Mesenchymal stem cell (in vitro differentiated cells and primary cell): Measurements from ENCODE around the gene PARP11.

ENCODE experiments used
- DNase-seq: peaks from one replicate; pipeline ENCODE4 v3.0.0-alpha.2; 2013
- H2AFZ ChIP-seq: one replicate; pipeline ENCODE4 v1.6.1; 2013; ENCODE audit warnings: low read depth, mild to moderate bottlenecking, control low read depth, inconsistent platforms, low read length, moderate library complexity
- H2AK5ac ChIP-seq: 2 replicates; pipeline ENCODE4 v1.6.1; 2013; ENCODE audit warnings: low read length, moderate library complexity, mild to moderate bottlenecking, inconsistent platforms; ENCODE audit not compliant: severe bottlenecking
- H2BK120ac ChIP-seq: one replicate; pipeline ENCODE4 v1.6.1; 2013; ENCODE audit warnings: low read depth, mild to moderate bottlenecking, inconsistent platforms, low read length, moderate library complexity
- H2BK12ac ChIP-seq, 2 experiments: one replicate each; pipeline ENCODE4 v1.6.1; 2013; ENCODE audit warnings: inconsistent platforms in 2 of 2, low read length in 2 of 2, mild to moderate bottlenecking in 2 of 2, moderate library complexity in 2 of 2, control low read depth in 1 of 2
- H2BK15ac ChIP-seq: one replicate; pipeline ENCODE4 v1.6.1; 2013; ENCODE audit warnings: mild to moderate bottlenecking, low read depth, inconsistent platforms; ENCODE audit not compliant: poor library complexity, severe bottlenecking
- H2BK5ac ChIP-seq: 2 replicates; pipeline ENCODE4 v1.6.1; 2013; ENCODE audit warnings: low read depth, mild to moderate bottlenecking, low read length, control low read depth, inconsistent platforms; ENCODE audit not compliant: poor library complexity, severe bottlenecking
- H3K14ac ChIP-seq, 2 experiments: one replicate each; pipeline ENCODE4 v1.6.1; 2013; ENCODE audit warnings: inconsistent platforms in 2 of 2, low read length in 2 of 2, control low read depth in 1 of 2, mild to moderate bottlenecking in 1 of 2, moderate library complexity in 1 of 2
- H3K18ac ChIP-seq, 2 experiments: one replicate each; pipeline ENCODE4 v1.6.1; 2013; ENCODE audit warnings: inconsistent platforms in 2 of 2, low read length in 2 of 2, control low read depth in 1 of 2, low read depth in 1 of 2, mild to moderate bottlenecking in 1 of 2
- H3K23ac ChIP-seq, 2 experiments: one replicate each; pipeline ENCODE4 v1.6.1; 2013; ENCODE audit warnings: inconsistent platforms in 2 of 2, low read length in 2 of 2, mild to moderate bottlenecking in 2 of 2, moderate library complexity in 2 of 2, control low read depth in 1 of 2
- H3K27ac ChIP-seq: 2 replicates; pipeline ENCODE4 v1.5.1; 2013; ENCODE audit warnings: mild to moderate bottlenecking, moderate library complexity, low read length, control low read depth, inconsistent platforms; ENCODE audit not compliant: poor library complexity, severe bottlenecking
- H3K27me3 ChIP-seq, 2 experiments: 2 replicates each; pipeline versions ENCODE4 v1.6.1 to v1.7.0; 2013; ENCODE audit warnings: low read length in 2 of 2, mild to moderate bottlenecking in 2 of 2, moderate library complexity in 2 of 2, control low read depth in 1 of 2, inconsistent platforms in 1 of 2; ENCODE audit not compliant: control insufficient read depth in 1 of 2, insufficient read depth in 1 of 2
- H3K36me3 ChIP-seq, 2 experiments: 2 replicates each; pipeline versions ENCODE4 v1.6.1 to v1.7.0; 2013; ENCODE audit warnings: low read length in 2 of 2, control low read depth in 1 of 2, inconsistent platforms in 1 of 2, low read depth in 1 of 2, mild to moderate bottlenecking in 1 of 2; ENCODE audit not compliant: insufficient read depth in 2 of 2, control insufficient read depth in 1 of 2
- H3K4ac ChIP-seq, 2 experiments: one replicate each; pipeline ENCODE4 v1.6.1; 2013; ENCODE audit warnings: inconsistent platforms in 2 of 2, low read length in 2 of 2, mild to moderate bottlenecking in 2 of 2, moderate library complexity in 2 of 2, control low read depth in 1 of 2, low read depth in 1 of 2
- H3K4me1 ChIP-seq: 2 replicates; pipeline ENCODE4 v1.6.1; 2013; ENCODE audit warnings: low read depth, low read length, control low read depth; ENCODE audit not compliant: control insufficient read depth, insufficient read depth
- H3K4me2 ChIP-seq: 2 replicates; pipeline ENCODE4 v1.6.1; 2013; ENCODE audit warnings: low read length, mild to moderate bottlenecking, inconsistent platforms; ENCODE audit not compliant: poor library complexity, severe bottlenecking
- H3K4me3 ChIP-seq, 2 experiments: 2 replicates each; pipeline versions ENCODE4 v1.5.1 to v1.7.0; 2013; ENCODE audit warnings: low read length in 2 of 2, mild to moderate bottlenecking in 2 of 2, control low read depth in 1 of 2, low read depth in 1 of 2; ENCODE audit not compliant: insufficient read depth in 1 of 2
- H3K79me1 ChIP-seq: replicated peaks from 2 replicates; pipeline ENCODE4 v1.6.1; 2013; ENCODE audit warnings: mild to moderate bottlenecking, control low read depth, low read length, inconsistent platforms; ENCODE audit not compliant: poor library complexity, severe bottlenecking
- H3K9ac ChIP-seq: 2 replicates; pipeline ENCODE4 v1.7.0; 2013; ENCODE audit warnings: mild to moderate bottlenecking, low read length, moderate library complexity
- H3K9me3 ChIP-seq: 2 replicates; pipeline ENCODE4 v1.7.0; 2013; ENCODE audit warnings: mild to moderate bottlenecking, low read length; ENCODE audit not compliant: control insufficient read depth
- H4K8ac ChIP-seq: one replicate; pipeline ENCODE4 v1.6.1; 2013; ENCODE audit warnings: inconsistent platforms, mild to moderate bottlenecking, low read length, moderate library complexity
- H4K91ac ChIP-seq: one replicate; pipeline ENCODE4 v1.6.1; 2013; ENCODE audit warnings: mild to moderate bottlenecking, low read length, inconsistent platforms
- WGBS: methylation state at CpG from one replicate; pipeline ENCODE4 v1.1.7; 2013; ENCODE audit warnings: mixed read lengths; 5-methylcytosine and 5-hydroxymethylcytosine counted together

Gene PARP11

DNA sequence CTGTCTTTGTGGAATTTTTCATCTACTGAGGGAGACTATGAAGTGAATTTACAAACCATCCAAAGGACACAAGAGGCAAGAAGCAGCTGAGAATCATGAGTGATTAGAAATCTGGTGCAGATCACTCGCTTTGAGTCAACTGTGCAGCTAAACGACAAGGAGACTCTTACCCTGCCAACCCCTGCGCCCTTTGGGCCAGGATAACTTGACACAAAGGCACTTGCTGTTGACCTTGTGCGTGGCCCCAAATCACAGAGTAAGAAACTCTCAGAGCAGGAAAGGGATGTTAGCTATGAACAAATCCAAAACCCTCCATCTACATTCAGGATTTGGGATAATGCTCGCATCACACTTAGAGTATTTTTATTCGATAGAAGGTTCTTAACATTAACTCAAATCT lies 11.5 kb upstream of the PARP11 start:
- Histone ChIP-seq H2AFZ (no peak overlapping the region), H2BK12ac (no peak overlapping the region), H4K8ac (no peak overlapping the region), H3K4me3 (peak overlapping the region in 1 of 2 experiments; percentile 84), H2BK120ac (no peak overlapping the region), H3K4ac (no peak overlapping the region), H2BK15ac (no peak overlapping the region), H3K4me1 (no peaks in the 10 kb centered on the region), H3K27ac (no peak overlapping the region), H3K23ac (no peak overlapping the region), H3K9ac (peak overlapping the region; percentile 91), H3K27me3 (peaks cover 13 to 14% of the 10 kb centered on the region in 2 experiments), H3K36me3 (no peaks in the 10 kb centered on the region), H3K4me2 (no peak overlapping the region), H4K91ac (no peak overlapping the region), H3K18ac (no peak overlapping the region), H2BK5ac (no peak overlapping the region), H3K9me3 (no peaks in the 10 kb centered on the region), H2AK5ac (no peak overlapping the region), H3K79me1 (no peaks in the 10 kb centered on the region), H3K14ac (no peak overlapping the region)
- 73% methylated on average over 4 of the region's 6 CpGs for WGBS
- DNase-seq, result no peak

DNA sequence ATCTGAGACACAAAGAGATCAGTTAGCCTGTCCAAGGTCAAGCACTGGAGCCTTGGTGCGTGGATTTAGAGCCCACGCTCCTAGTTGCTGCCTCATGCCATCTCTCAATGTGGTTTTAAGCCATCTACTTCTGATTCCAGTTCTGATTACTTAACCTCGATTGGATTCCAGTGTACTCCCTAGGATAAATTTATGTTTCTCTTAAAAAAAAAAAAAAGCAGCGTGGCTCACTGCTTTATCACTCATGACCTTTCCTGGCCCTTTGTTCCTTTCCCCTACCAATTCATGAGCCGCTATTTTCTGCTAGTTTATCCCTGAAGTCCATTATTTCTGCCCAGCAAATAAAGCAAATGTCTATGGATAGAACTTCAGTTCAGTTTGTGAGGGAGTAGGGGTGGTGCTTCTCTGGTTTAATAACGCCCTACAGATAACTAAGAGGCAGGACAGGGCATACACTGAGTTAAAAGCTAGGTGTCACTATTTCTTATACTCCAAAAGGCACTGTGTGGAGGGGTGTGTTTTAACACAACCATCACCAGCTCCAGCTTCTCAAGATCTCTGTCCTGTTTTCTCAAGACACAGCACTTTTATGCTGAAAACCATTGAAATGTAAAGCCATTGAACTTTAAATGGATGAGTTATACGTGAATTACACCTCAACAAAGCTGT lies 9.8 kb upstream of the PARP11 start:
- no peak overlapping the region for H3K4me3 ChIP-seq
- no peak overlapping the region for H2BK120ac ChIP-seq
- DNase-seq, result peak; percentile 29
- H2AFZ ChIP-seq, result no peak overlapping the region
- H3K9me3 ChIP-seq, result peaks cover 6% of the 10 kb centered on the region
- H4K91ac ChIP-seq, result no peak overlapping the region
- no peak overlapping the region for H3K4ac ChIP-seq
- no peak overlapping the region for H3K23ac ChIP-seq
- peaks cover 13 to 14% of the 10 kb centered on the region in 2 experiments for H3K27me3 ChIP-seq
- no peaks in the 10 kb centered on the region for H3K79me1 ChIP-seq
- WGBS, result 66% methylated on average over 5 of the region's 7 CpGs
- H2BK12ac ChIP-seq, result no peak overlapping the region
- H2BK15ac ChIP-seq, result no peak overlapping the region
- no peak overlapping the region for H2BK5ac ChIP-seq
- no peak overlapping the region for H2AK5ac ChIP-seq
- no peak overlapping the region for H3K14ac ChIP-seq
- H3K4me2 ChIP-seq, result no peak overlapping the region
- H4K8ac ChIP-seq, result no peak overlapping the region
- H3K9ac ChIP-seq, result no peak overlapping the region
- no peaks in the 10 kb centered on the region for H3K36me3 ChIP-seq
- H3K18ac ChIP-seq, result no peak overlapping the region
- H3K27ac ChIP-seq, result no peak overlapping the region
- H3K4me1 ChIP-seq, result no peaks in the 10 kb centered on the region

DNA sequence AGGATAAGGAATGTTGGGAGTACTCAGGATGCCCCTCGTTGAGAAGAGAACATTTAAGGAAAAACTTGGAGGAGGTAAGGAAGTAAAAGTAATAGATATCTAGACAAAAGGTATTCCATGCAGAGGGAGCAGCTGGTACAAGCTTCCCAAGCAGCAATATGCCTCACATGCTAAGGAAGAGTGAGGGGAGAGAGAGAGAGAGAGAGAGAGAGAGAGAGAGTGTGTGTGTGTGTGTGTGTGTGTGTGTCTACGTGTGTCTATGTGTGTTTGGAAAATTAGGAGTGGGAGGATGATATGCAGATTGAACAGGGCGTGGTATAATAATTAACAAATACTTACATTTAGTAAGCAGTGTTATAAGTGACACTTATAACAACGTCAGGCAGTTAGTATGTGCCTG lies 9.2 kb upstream of the PARP11 start:
- no peak overlapping the region for H2AFZ ChIP-seq
- H3K9me3 ChIP-seq, result peaks cover 8% of the 10 kb centered on the region
- H2BK120ac ChIP-seq, result no peak overlapping the region
- H2AK5ac ChIP-seq, result no peak overlapping the region
- H3K4ac ChIP-seq, result no peak overlapping the region
- H3K27ac ChIP-seq, result no peak overlapping the region
- H3K79me1 ChIP-seq, result no peaks in the 10 kb centered on the region
- 58% methylated on average over 2 of the region's 4 CpGs for WGBS
- no peak overlapping the region for H3K4me2 ChIP-seq
- no peak overlapping the region for H3K18ac ChIP-seq
- DNase-seq, result no peak
- H4K91ac ChIP-seq, result no peak overlapping the region
- H3K27me3 ChIP-seq, result peaks cover 13 to 14% of the 10 kb centered on the region in 2 experiments
- H3K36me3 ChIP-seq, result no peaks in the 10 kb centered on the region
- H2BK12ac ChIP-seq, result no peak overlapping the region
- no peak overlapping the region for H4K8ac ChIP-seq
- no peak overlapping the region for H3K9ac ChIP-seq
- H3K23ac ChIP-seq, result no peak overlapping the region
- no peak overlapping the region for H3K14ac ChIP-seq
- H3K4me3 ChIP-seq, result no peak overlapping the region
- no peak overlapping the region for H2BK15ac ChIP-seq
- H2BK5ac ChIP-seq, result no peak overlapping the region
- no peaks in the 10 kb centered on the region for H3K4me1 ChIP-seq

DNA sequence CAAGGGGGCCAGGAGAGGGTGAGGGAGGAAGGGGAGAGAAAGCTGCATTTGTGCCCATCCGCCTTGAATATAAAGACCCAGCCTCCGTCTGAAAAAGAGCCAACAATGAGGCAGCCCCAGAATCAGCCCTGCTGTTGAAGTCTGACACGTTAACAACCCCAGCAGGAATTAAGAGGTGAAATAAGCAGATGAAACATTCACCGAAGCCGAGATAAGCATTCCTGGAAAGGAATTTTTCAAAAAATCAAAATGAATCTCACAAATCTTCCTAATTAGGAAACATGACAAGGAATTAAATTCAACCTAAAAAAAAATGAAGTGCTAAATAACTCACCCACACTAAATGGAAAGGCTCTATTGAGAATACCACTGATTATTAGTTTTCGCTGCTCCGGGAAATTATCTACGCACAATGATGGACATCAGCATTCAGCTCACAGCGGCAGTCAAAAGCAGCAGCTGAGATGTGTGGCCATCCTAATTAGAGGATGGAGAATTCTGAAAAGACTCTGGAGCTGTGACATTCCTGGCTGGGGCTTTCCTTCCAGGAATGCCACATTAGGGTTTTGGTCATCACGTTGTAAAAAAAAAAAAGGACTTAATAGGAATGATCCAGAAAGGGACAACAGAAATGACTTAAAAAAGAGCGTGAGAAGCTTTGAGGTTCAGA lies 8.2 kb upstream of the PARP11 start:
- Histone ChIP-seq H3K27ac (no peak overlapping the region), H3K4me1 (no peaks in the 10 kb centered on the region), H3K4me3 (no peak overlapping the region), H4K91ac (no peak overlapping the region), H2BK120ac (no peak overlapping the region), H3K18ac (no peak overlapping the region), H3K4me2 (no peak overlapping the region), H3K27me3 (peaks cover 13 to 15% of the 10 kb centered on the region in 2 experiments), H2BK12ac (no peak overlapping the region), H3K36me3 (no peaks in the 10 kb centered on the region), H3K9ac (no peak overlapping the region), H3K4ac (no peak overlapping the region), H3K14ac (no peak overlapping the region), H3K9me3 (peaks cover 8% of the 10 kb centered on the region), H3K23ac (peak overlapping the region in 1 of 2 experiments; percentile 52), H2BK5ac (no peak overlapping the region), H2AFZ (no peak overlapping the region), H4K8ac (no peak overlapping the region), H3K79me1 (no peaks in the 10 kb centered on the region), H2BK15ac (no peak overlapping the region), H2AK5ac (no peak overlapping the region)
- WGBS, result 51% methylated on average over 11 of the region's 11 CpGs
- no peak for DNase-seq
